HG02973 (cell line): ENCODE data around the gene RYR2.
"Not testable (repeated sequence)": the region's sequence is repeated elsewhere in the genome, so short reads cannot be mapped to it uniquely, and the experiment has no call there.

Source experiments
- ATAC-seq: cut with Tn5 transposase; IDR thresholded peaks from one replicate; pipeline ENCODE4 v1.9.1; 2021; ENCODE audit warnings: moderate library complexity; ENCODE audit not compliant: unreplicated experiment

The RYR2 gene

GRCh38 chr1:237527761-237528160 lies 485.8 kb downstream of the RYR2 start:
- no peak for ATAC-seq

- ATAC-seq, result no peak
Observed at GRCh38 chr1:237528545-237528944, 486.6 kb downstream of the RYR2 start.

GRCh38 chr1:237539055-237539454 lies 497.1 kb downstream of the RYR2 start:
- ATAC-seq, result no peak

- no peak for ATAC-seq
Observed at GRCh38 chr1:237542525-237543418, 500.8 kb downstream of the RYR2 start.

GRCh38 chr1:237553078-237553477 lies 511.1 kb downstream of the RYR2 start:
- ATAC-seq, result no peak

GRCh38 chr1:237556911-237557310 lies 514.9 kb downstream of the RYR2 start:
- ATAC-seq, result no peak

GRCh38 chr1:237562242-237562823 lies 520.3 kb downstream of the RYR2 start:
- peak; percentile 93 for ATAC-seq

- ATAC-seq, result no peak
Observed at GRCh38 chr1:237565236-237565635, 523.3 kb downstream of the RYR2 start.

- no peak for ATAC-seq
Observed at GRCh38 chr1:237566581-237566980, 524.6 kb downstream of the RYR2 start.

GRCh38 chr1:237568955-237569354 lies 527.0 kb downstream of the RYR2 start:
- no peak for ATAC-seq

GRCh38 chr1:237570530-237570929 lies 528.5 kb downstream of the RYR2 start:
- no peak for ATAC-seq

GRCh38 chr1:237574536-237574935 lies 532.6 kb downstream of the RYR2 start:
- ATAC-seq, result no peak

- ATAC-seq, result no peak
Observed at GRCh38 chr1:237578540-237578939, 536.6 kb downstream of the RYR2 start.

- no peak for ATAC-seq
Observed at GRCh38 chr1:237580726-237581125, 538.7 kb downstream of the RYR2 start.

- ATAC-seq, result no peak
Observed at GRCh38 chr1:237583270-237583669, 541.3 kb downstream of the RYR2 start.

- ATAC-seq, result no peak
Observed at GRCh38 chr1:237583756-237584155, 541.8 kb downstream of the RYR2 start.

- ATAC-seq, result no peak
Observed at GRCh38 chr1:237590386-237590785, 548.4 kb downstream of the RYR2 start.

GRCh38 chr1:237591353-237591752 lies 549.4 kb downstream of the RYR2 start:
- ATAC-seq, result no peak

- not testable (repeated sequence) for ATAC-seq
Observed at GRCh38 chr1:237603036-237603568, 561.1 kb downstream of the RYR2 start.

GRCh38 chr1:237608433-237608832 lies 566.4 kb downstream of the RYR2 start:
- ATAC-seq, result no peak

- ATAC-seq, result no peak
Observed at GRCh38 chr1:237610157-237610556, 568.2 kb downstream of the RYR2 start.

- ATAC-seq, result no peak
Observed at GRCh38 chr1:237613984-237614383, 572.0 kb downstream of the RYR2 start.
